ENCODE results near the gene GOLT1B.

- TF ChIP-seq HDAC2 (CRISPR knock-in tag; IDR thresholded peaks at IDR 0.05) (no peak), NR2C2 (CRISPR knock-in tag; IDR thresholded peaks at IDR 0.05; ENCODE audit: borderline replicate concordance) (no peak), KDM4B (CRISPR knock-in tag; IDR thresholded peaks at IDR 0.05) (no peak), JUN (CRISPR knock-in tag; IDR thresholded peaks at IDR 0.05) (no peak), ZBTB26 (CRISPR knock-in tag; IDR thresholded peaks at IDR 0.05; ENCODE audit: borderline replicate concordance) (no peak), ZNF781 (CRISPR knock-in tag; IDR thresholded peaks at IDR 0.05; ENCODE audit: borderline replicate concordance, not compliant biosample characterization) (no peak), HNF1B (CRISPR knock-in tag; IDR thresholded peaks at IDR 0.05) (no peak), CREBL2 (CRISPR knock-in tag; IDR thresholded peaks at IDR 0.05; ENCODE audit: borderline replicate concordance) (no peak), CTCF (CRISPR knock-in tag; IDR thresholded peaks at IDR 0.05) (no peak), MBD4 (IDR thresholded peaks at IDR 0.05; ENCODE audit: borderline replicate concordance, low read length) (no peak), E2F1 (CRISPR knock-in tag; IDR thresholded peaks at IDR 0.05) (no peak), TCF12 (IDR thresholded peaks at IDR 0.05) (no peak), TCF12 (CRISPR knock-in tag; IDR thresholded peaks at IDR 0.05) (no peak), EZH2 (conservative IDR thresholded peaks at IDR 0.05; ENCODE audit: low read depth, low read length) (no peak)
These were observed 65.4 kb downstream of the GOLT1B start for GRCh38 chr12:21566907-21567394.

Data from HepG2 (cell line).